Measurements from ENCODE around the gene FAM187B.

DNA sequence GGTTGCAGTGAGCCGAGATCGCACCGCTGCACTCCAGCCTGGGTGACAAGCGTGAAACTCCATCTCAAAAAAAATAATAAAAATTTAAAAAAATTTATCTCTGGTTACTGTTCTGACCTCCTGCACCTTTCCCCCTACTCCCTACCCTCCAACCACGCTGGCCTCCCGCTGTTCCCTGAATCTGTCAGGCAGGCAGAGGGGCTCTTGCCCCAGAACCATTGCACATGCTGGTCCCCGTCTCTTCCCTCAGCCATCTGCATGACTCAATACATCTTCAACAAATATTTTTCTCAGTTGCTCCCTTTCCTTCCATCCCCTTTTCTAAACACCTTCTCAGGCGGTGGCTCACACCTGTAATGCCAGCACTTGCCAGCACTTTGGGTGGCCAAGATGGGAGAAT, 1.1 kb upstream of the FAM187B start:
- no peak for TF ChIP-seq POLR2AphosphoS5 (IDR thresholded peaks at IDR 0.05; ENCODE audit: low read depth, low read length)
- no peak for TF ChIP-seq SIN3A (IDR thresholded peaks at IDR 0.05; ENCODE audit: borderline replicate concordance, insufficient read depth, low read length)
